Measurements from ENCODE around the gene ZNF43.

ZNF43 gene

DNA sequence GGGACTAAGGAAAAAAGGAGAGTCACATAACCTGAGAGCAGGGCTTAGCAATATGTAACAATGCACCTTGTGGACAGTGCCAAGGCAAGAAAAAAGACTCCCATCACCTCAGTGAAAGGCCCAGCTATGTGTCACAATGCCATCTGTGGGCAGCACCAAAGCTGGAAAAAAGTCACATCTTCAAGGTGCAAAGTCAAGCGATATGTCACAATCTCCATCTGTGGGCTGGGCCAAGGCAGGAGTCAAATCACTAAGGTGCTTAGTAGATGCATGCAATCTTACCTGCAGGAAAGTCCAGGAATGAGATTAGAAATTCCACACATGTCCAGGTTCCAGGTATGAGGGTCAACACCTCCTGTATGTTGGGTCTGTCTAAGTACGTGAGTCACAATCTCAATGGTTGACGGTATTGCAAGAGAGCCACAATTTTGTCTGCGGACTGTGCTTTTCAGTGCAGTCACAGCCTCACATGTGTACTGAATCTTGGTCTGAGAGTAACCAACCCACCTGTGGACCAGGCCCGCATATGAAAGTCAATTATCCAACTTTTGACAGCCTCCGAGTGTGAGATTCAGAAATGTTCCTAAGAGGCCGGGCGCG is 14.8 kb upstream of the ZNF43 start:
- no peak for TF ChIP-seq PAX5 (IDR thresholded peaks at IDR 0.05; ENCODE audit: insufficient read depth, low read length, severe bottlenecking)
- TF ChIP-seq POLR2AphosphoS5 (IDR thresholded peaks at IDR 0.05; ENCODE audit: low read depth, low read length): no peak
- no peak for TF ChIP-seq POLR2A (IDR thresholded peaks at IDR 0.05; ENCODE audit: low read depth, low read length)
- no peak for TF ChIP-seq TAF1 (IDR thresholded peaks at IDR 0.05; ENCODE audit: low read depth, low read length)
- no peak for TF ChIP-seq SPI1 (IDR thresholded peaks at IDR 0.05; ENCODE audit: low read depth, low read length)
- TF ChIP-seq POU2F2 (IDR thresholded peaks at IDR 0.05; ENCODE audit: low read depth, low read length): no peak
- no peak for DNase-seq (ENCODE audit: insufficient read length, low spot score)
- no peak for FAIRE-seq

DNA sequence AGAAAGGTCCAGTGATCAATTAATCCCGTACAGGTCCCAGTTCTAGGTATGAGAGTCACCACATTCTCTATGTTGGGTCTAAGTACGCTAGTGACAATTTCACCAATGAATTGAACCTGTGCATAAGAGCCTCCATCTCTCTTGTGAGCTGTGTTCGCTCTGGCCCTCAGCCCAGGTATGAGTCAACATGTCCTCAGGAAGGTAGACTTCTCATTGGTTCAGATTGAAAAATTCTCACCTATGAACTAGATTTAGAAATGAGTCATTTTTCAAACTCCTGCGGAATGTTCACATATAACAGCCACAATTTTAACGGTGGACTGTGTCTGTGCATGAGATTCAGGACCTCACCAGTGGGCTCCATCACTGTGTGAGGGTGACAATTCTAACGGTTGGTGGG is 12.7 kb upstream of the ZNF43 start:
- TF ChIP-seq SPI1 (IDR thresholded peaks at IDR 0.05; ENCODE audit: low read depth, low read length) (no peak), POLR2AphosphoS5 (IDR thresholded peaks at IDR 0.05; ENCODE audit: low read depth, low read length) (no peak), POLR2A (IDR thresholded peaks at IDR 0.05; ENCODE audit: low read depth, low read length) (no peak), PAX5 (IDR thresholded peaks at IDR 0.05; ENCODE audit: insufficient read depth, low read length, severe bottlenecking) (no peak), TAF1 (IDR thresholded peaks at IDR 0.05; ENCODE audit: low read depth, low read length) (no peak), POU2F2 (IDR thresholded peaks at IDR 0.05; ENCODE audit: low read depth, low read length) (no peak)
- DNase-seq (ENCODE audit: insufficient read length, low spot score) (no peak), FAIRE-seq (no peak)

DNA sequence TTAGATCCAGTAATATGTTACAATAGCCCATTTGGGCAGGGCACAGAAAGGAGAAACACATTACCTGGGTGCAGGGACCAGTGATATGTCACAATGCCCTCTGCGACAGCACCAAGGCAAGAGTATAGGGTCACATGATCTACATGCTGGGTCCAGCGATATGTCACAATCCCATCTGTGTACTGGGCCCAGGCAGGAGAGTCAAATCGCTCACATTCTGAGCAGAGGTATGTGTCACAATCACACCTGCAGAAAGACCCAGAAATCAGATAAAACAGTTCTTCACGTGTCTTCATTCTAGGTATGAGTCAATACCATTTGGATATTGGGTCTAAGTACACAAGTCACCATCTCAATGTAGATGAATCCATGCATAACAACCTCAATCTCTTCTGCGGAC is 7.1 kb upstream of the ZNF43 start:
- no peak for TF ChIP-seq POLR2AphosphoS5 (IDR thresholded peaks at IDR 0.05; ENCODE audit: low read depth, low read length)
- DNase-seq (ENCODE audit: insufficient read length, low spot score) (no peak), FAIRE-seq (no peak)

DNA sequence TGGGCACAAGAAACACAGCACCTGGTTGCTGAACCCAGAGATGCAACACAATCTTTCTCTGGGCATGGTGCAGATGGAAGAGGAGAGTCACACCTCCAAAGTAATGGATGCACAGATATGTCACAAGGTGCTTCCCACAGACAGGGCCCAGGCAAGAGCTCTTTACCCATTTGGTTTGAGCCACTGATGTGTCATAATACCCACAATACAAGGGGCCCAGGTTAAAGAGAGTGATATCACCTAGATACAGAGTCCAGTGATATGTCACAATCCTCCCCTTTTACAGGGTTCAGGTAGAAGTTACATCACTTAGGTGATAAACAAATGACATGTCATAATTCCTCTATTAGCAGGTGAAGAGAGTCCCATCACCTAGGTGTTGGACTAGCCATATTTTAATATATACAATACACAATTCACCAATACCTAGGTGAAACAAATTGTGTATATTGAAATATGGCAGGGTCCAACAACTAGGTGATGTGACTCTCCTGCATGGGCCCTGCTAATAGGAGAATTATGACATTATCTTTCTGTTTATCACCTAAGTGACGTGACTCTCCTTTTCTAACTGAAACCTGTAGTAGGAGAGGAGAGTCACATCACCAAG is 5.6 kb upstream of the ZNF43 start:
- DNase-seq (ENCODE audit: insufficient read length, low spot score) (no peak), FAIRE-seq (no peak)
- TF ChIP-seq PAX5 (IDR thresholded peaks at IDR 0.05; ENCODE audit: insufficient read depth, low read length, severe bottlenecking) (no peak), SPI1 (IDR thresholded peaks at IDR 0.05; ENCODE audit: low read depth, low read length) (no peak), POLR2AphosphoS5 (IDR thresholded peaks at IDR 0.05; ENCODE audit: low read depth, low read length) (no peak), POU2F2 (IDR thresholded peaks at IDR 0.05; ENCODE audit: low read depth, low read length) (no peak), TAF1 (IDR thresholded peaks at IDR 0.05; ENCODE audit: low read depth, low read length) (no peak)

DNA sequence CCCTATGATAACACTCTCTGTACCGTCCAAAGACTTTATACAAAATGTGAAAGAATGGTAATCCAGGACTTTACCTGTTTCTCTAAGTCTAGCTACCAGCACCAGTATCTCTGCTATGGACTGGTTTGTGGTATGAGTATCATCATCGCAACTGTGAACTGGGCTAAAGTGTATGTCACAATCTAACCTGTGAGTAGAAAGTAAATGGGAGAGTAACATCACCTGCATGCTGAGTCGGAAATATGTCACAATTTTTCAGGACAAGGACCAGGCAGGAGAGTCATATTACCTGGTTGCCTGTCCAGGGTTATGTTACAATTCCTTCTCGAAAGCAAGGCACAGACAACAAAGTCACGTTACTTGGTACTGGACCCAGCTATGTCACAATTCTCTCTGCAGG is 5.1 kb upstream of the ZNF43 start:
- DNase-seq (ENCODE audit: insufficient read length, low spot score) (no peak), FAIRE-seq (no peak)
- TF ChIP-seq POU2F2 (IDR thresholded peaks at IDR 0.05; ENCODE audit: low read depth, low read length) (no peak), PAX5 (IDR thresholded peaks at IDR 0.05; ENCODE audit: insufficient read depth, low read length, severe bottlenecking) (no peak), POLR2A (IDR thresholded peaks at IDR 0.05; ENCODE audit: low read depth, low read length) (no peak), TAF1 (IDR thresholded peaks at IDR 0.05; ENCODE audit: low read depth, low read length) (no peak), POLR2AphosphoS5 (IDR thresholded peaks at IDR 0.05; ENCODE audit: low read depth, low read length) (no peak), SPI1 (IDR thresholded peaks at IDR 0.05; ENCODE audit: low read depth, low read length) (no peak)

DNA sequence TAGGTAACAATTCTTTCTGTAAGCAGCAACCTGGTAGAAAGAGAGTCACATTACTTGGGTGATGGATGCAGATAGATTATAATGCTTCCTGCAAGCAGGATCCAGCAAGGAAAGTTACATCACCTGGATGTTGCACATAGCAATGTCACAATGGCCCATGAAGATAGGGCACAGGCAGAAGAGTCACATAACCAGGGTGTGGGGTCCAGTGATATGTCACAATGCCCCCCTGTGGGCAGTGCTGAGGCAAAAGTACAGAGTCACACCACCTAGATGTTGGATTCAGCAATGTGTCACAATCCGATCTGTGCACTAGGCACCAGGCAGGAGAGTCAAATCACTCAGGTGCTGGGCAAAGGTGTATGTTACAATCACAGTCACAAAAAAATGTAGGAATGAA is 4.0 kb upstream of the ZNF43 start:
- TF ChIP-seq SPI1 (IDR thresholded peaks at IDR 0.05; ENCODE audit: low read depth, low read length): no peak
- TF ChIP-seq POLR2AphosphoS5 (IDR thresholded peaks at IDR 0.05; ENCODE audit: low read depth, low read length): no peak
- no peak for TF ChIP-seq POLR2A (IDR thresholded peaks at IDR 0.05; ENCODE audit: low read depth, low read length)
- no peak for TF ChIP-seq PAX5 (IDR thresholded peaks at IDR 0.05; ENCODE audit: insufficient read depth, low read length, severe bottlenecking)
- no peak for TF ChIP-seq POU2F2 (IDR thresholded peaks at IDR 0.05; ENCODE audit: low read depth, low read length)
- no peak for TF ChIP-seq TAF1 (IDR thresholded peaks at IDR 0.05; ENCODE audit: low read depth, low read length)
- FAIRE-seq: no peak

DNA sequence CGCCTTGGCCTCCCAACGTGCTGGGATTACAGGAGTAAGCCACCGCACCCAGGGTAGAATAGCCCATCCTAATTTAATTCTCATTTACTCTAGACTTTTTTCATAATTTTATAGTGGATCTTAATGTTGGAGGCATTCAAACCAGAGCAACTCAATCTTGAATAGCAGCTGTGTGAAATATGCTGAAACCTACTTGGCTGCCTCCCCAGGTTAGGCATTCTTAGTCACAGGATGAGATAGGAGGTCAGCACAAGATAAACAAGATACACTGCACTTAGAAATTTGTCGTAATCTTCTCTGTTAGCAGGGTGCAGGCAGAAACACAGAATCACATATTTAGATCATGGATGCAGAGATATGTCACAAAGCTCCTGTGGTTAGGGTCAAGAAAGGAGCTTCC is 2.7 kb upstream of the ZNF43 start:
- FAIRE-seq: no peak
- no peak for DNase-seq (ENCODE audit: insufficient read length, low spot score)
- TF ChIP-seq POLR2A (IDR thresholded peaks at IDR 0.05; ENCODE audit: low read depth, low read length): no peak
- no peak for TF ChIP-seq SPI1 (IDR thresholded peaks at IDR 0.05; ENCODE audit: low read depth, low read length)
- no peak for TF ChIP-seq PAX5 (IDR thresholded peaks at IDR 0.05; ENCODE audit: insufficient read depth, low read length, severe bottlenecking)
- TF ChIP-seq TAF1 (IDR thresholded peaks at IDR 0.05; ENCODE audit: low read depth, low read length): no peak
- TF ChIP-seq POU2F2 (IDR thresholded peaks at IDR 0.05; ENCODE audit: low read depth, low read length): no peak
- TF ChIP-seq POLR2AphosphoS5 (IDR thresholded peaks at IDR 0.05; ENCODE audit: low read depth, low read length): no peak

More for the DNA sequence above, 4.0 kb upstream of the ZNF43 start:
- no peak for DNase-seq (ENCODE audit: insufficient read length, low spot score)

DNA sequence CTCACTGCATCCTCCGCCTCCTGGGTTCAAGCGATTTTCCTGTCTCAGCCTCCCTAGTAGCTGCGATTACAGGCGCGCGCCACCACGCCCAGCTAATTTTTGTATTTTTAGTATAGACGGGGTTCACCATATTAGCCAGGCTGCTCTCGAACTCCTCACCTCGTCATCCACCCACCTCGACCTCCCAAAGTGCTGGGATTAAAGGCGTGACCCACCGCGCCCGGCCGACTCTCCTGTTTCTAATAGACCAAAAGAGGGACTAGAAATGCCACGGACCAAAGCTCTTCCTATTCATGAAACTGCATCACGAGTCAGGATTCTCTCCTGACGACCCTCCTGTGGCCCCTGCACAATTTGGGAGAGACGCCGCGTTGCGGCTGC is 563 bp downstream of the ZNF43 start:
- TF ChIP-seq POLR2AphosphoS5 (IDR thresholded peaks at IDR 0.05; ENCODE audit: low read depth, low read length): no peak
- TF ChIP-seq TAF1 (IDR thresholded peaks at IDR 0.05; ENCODE audit: low read depth, low read length): no peak
- TF ChIP-seq POLR2A (IDR thresholded peaks at IDR 0.05; ENCODE audit: low read depth, low read length): no peak
- TF ChIP-seq SPI1 (IDR thresholded peaks at IDR 0.05; ENCODE audit: low read depth, low read length): no peak
- TF ChIP-seq PAX5 (IDR thresholded peaks at IDR 0.05; ENCODE audit: insufficient read depth, low read length, severe bottlenecking): no peak
- no peak for TF ChIP-seq POU2F2 (IDR thresholded peaks at IDR 0.05; ENCODE audit: low read depth, low read length)

DNA sequence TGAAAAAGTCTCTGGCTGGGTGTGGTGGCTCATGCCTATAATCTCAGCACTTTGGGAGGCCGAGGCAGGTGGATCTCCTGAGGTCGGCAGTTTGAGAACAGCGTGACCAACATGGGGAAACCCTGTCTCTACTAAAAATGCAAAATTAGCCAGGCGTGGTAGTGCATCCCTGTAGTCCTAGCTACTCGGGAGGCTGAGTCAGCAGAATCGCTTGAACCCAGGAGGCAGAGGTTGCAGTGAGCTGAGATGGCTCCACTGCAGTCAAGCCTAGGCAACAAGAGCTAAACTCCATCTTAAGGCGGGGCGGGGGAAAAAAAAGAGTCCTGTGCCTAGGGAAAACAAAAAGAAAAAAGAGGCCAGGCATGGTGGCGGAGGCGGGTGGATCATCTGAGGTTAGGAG is 2.2 kb downstream of the ZNF43 start:
- FAIRE-seq (no peak), DNase-seq (ENCODE audit: insufficient read length, low spot score) (no peak)
- TF ChIP-seq TAF1 (IDR thresholded peaks at IDR 0.05; ENCODE audit: low read depth, low read length) (no peak), POLR2AphosphoS5 (IDR thresholded peaks at IDR 0.05; ENCODE audit: low read depth, low read length) (no peak), SPI1 (IDR thresholded peaks at IDR 0.05; ENCODE audit: low read depth, low read length) (no peak), PAX5 (IDR thresholded peaks at IDR 0.05; ENCODE audit: insufficient read depth, low read length, severe bottlenecking) (no peak), POLR2A (IDR thresholded peaks at IDR 0.05; ENCODE audit: low read depth, low read length) (no peak), POU2F2 (IDR thresholded peaks at IDR 0.05; ENCODE audit: low read depth, low read length) (no peak)

More for the DNA sequence above, 563 bp downstream of the ZNF43 start:
- DNase-seq (ENCODE audit: insufficient read length, low spot score): no peak
- FAIRE-seq: peak; percentile 62

DNA sequence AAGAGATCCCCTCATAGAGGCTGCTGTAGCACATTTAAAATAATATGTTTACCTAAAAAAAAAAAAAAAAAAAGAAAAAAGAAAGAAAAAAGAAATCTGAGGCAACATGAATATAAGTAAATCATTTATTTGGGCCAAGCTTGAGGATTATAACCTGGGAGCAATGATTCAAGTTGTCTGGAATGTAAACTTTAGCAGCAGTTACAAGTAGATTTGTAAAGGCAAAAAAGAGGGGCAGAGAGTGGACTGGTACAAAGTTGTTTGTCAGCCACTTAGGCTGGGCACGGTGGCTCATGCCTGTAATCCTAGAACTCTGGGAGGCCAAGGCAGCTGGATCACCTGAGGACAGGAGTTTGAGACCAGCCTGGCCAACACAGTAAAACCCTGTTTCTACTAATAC is 11.3 kb downstream of the ZNF43 start:
- FAIRE-seq (no peak), DNase-seq (ENCODE audit: insufficient read length, low spot score) (no peak)
- TF ChIP-seq POLR2AphosphoS5 (IDR thresholded peaks at IDR 0.05; ENCODE audit: low read depth, low read length) (no peak), TAF1 (IDR thresholded peaks at IDR 0.05; ENCODE audit: low read depth, low read length) (no peak), POU2F2 (IDR thresholded peaks at IDR 0.05; ENCODE audit: low read depth, low read length) (no peak)
